Epithelial cell of prostate (primary cell): ENCODE data around the gene RAB35.

Experiments used
- DNase-seq: peaks from one replicate; pipeline ENCODE4 v3.0.0-alpha.2; 2011; ENCODE audit warnings: low read depth, low spot score
- H3K27ac ChIP-seq: fragments of 450-650 bp; 2 replicates; pipeline ENCODE4 v1.5.1; 2017; ENCODE audit warnings: mild to moderate bottlenecking

RAB35 gene

GRCh38 chr12:120116441-120116791 is at the start of gene RAB35:
RAB35 (minus strand) TSS chr12:120116753; CDS start chr12:120116650, 103 bp downstream.
- DNase-seq, result no peak
- H3K27ac ChIP-seq, result peak within 1 kb of the TSS; percentile 91

- no peak for DNase-seq
- no peak overlapping the region for H3K27ac ChIP-seq
Observed at GRCh38 chr12:120164293-120164692, 47.7 kb upstream of the RAB35 start.

- H3K27ac ChIP-seq, result no peak overlapping the region
- DNase-seq, result no peak
Observed at GRCh38 chr12:120162763-120163162, 46.2 kb upstream of the RAB35 start.

- H3K27ac ChIP-seq, result no peak overlapping the region
- no peak for DNase-seq
Observed at GRCh38 chr12:120161852-120162251, 45.3 kb upstream of the RAB35 start.

GRCh38 chr12:120159509-120160237 is 43.1 kb upstream of the RAB35 start:
- no peak for DNase-seq
- no peak overlapping the region for H3K27ac ChIP-seq

GRCh38 chr12:120158351-120158750 is 41.8 kb upstream of the RAB35 start:
- DNase-seq, result no peak

GRCh38 chr12:120157678-120158077 is 41.1 kb upstream of the RAB35 start:
- no peak overlapping the region for H3K27ac ChIP-seq
- no peak for DNase-seq

More at GRCh38 chr12:120158351-120158750, 41.8 kb upstream of the RAB35 start:
- H3K27ac ChIP-seq, result no peak overlapping the region

GRCh38 chr12:120156315-120157259 is 40.0 kb upstream of the RAB35 start:
- no peak overlapping the region for H3K27ac ChIP-seq

GRCh38 chr12:120155072-120155471 is 38.5 kb upstream of the RAB35 start:
- DNase-seq, result no peak
- no peak overlapping the region for H3K27ac ChIP-seq

More at GRCh38 chr12:120156315-120157259, 40.0 kb upstream of the RAB35 start:
- no peak for DNase-seq

- no peak for DNase-seq
- no peak overlapping the region for H3K27ac ChIP-seq
Observed at GRCh38 chr12:120150919-120151525, 34.5 kb upstream of the RAB35 start.

- no peak for DNase-seq
- H3K27ac ChIP-seq, result no peak overlapping the region
Observed at GRCh38 chr12:120148011-120148410, 31.5 kb upstream of the RAB35 start.

- no peak overlapping the region for H3K27ac ChIP-seq
- DNase-seq, result no peak
Observed at GRCh38 chr12:120145164-120145563, 28.6 kb upstream of the RAB35 start.

GRCh38 chr12:120144215-120144614 is 27.7 kb upstream of the RAB35 start:
- no peak overlapping the region for H3K27ac ChIP-seq
- no peak for DNase-seq

GRCh38 chr12:120142231-120142877 is 25.8 kb upstream of the RAB35 start:
- no peak overlapping the region for H3K27ac ChIP-seq
- no peak for DNase-seq

- DNase-seq, result no peak
Observed at GRCh38 chr12:120141336-120141735, 24.8 kb upstream of the RAB35 start.

GRCh38 chr12:120140603-120141002 is 24.1 kb upstream of the RAB35 start:
- H3K27ac ChIP-seq, result no peak overlapping the region
- no peak for DNase-seq

More at GRCh38 chr12:120141336-120141735, 24.8 kb upstream of the RAB35 start:
- H3K27ac ChIP-seq, result no peak overlapping the region

- no peak for DNase-seq
- no peak overlapping the region for H3K27ac ChIP-seq
Observed at GRCh38 chr12:120139958-120140357, 23.4 kb upstream of the RAB35 start.

- no peak for DNase-seq
- H3K27ac ChIP-seq, result no peak overlapping the region
Observed at GRCh38 chr12:120138366-120138765, 21.8 kb upstream of the RAB35 start.

GRCh38 chr12:120137833-120138232 is 21.3 kb upstream of the RAB35 start:
- H3K27ac ChIP-seq, result no peak overlapping the region

GRCh38 chr12:120136093-120136770 is 19.7 kb upstream of the RAB35 start:
- DNase-seq, result no peak
- H3K27ac ChIP-seq, result no peak overlapping the region

More at GRCh38 chr12:120137833-120138232, 21.3 kb upstream of the RAB35 start:
- DNase-seq, result no peak
